Gastrocnemius medialis (tissue), 4 donors: ENCODE measurements around the gene TENM3.

Experiments
- POLR2A ChIP-seq, 2 donors: fragments of 450-650 bp; IDR thresholded peaks; one replicate each; pipeline ENCODE4 v1.6.1; 2017; ENCODE audit warnings: antibody characterized with exemption in 2 of 2, mild to moderate bottlenecking in 2 of 2, moderate library complexity in 2 of 2
- TF ChIP-seq, protein P1 (sequence below), 5 experiments: fragments of 450-650 bp in 3 of 5; fragments of 200-600 bp in 2 of 5; sonication (generic) in 2 of 5; IDR thresholded peaks in 4 of 5; conservative IDR thresholded peaks in 1 of 5; 1 replicate in 4 of 5; 2 replicates in 1 of 5; pipeline ENCODE4 v1.5.1; 2016 to 2019; ENCODE audit warnings: antibody characterized with exemption in 5 of 5, mild to moderate bottlenecking in 3 of 5, moderate library complexity in 3 of 5

- TF ChIP-seq, protein P1, sequence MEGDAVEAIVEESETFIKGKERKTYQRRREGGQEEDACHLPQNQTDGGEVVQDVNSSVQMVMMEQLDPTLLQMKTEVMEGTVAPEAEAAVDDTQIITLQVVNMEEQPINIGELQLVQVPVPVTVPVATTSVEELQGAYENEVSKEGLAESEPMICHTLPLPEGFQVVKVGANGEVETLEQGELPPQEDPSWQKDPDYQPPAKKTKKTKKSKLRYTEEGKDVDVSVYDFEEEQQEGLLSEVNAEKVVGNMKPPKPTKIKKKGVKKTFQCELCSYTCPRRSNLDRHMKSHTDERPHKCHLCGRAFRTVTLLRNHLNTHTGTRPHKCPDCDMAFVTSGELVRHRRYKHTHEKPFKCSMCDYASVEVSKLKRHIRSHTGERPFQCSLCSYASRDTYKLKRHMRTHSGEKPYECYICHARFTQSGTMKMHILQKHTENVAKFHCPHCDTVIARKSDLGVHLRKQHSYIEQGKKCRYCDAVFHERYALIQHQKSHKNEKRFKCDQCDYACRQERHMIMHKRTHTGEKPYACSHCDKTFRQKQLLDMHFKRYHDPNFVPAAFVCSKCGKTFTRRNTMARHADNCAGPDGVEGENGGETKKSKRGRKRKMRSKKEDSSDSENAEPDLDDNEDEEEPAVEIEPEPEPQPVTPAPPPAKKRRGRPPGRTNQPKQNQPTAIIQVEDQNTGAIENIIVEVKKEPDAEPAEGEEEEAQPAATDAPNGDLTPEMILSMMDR (IDR thresholded peaks at IDR 0.05 in 4 of 5, conservative IDR thresholded peaks at IDR 0.05 in 1 of 5) = no peak
- TF ChIP-seq POLR2A (IDR thresholded peaks at IDR 0.05) = no peak
Measured at GRCh38 chr4:182519528-182519927, 276.3 kb downstream of the TENM3 start.
